Measurements from ENCODE around the gene MORN3.
"Not testable (repeated sequence)": the region's sequence is repeated elsewhere in the genome, so short reads cannot be mapped to it uniquely, and the experiment has no call there.

DNA sequence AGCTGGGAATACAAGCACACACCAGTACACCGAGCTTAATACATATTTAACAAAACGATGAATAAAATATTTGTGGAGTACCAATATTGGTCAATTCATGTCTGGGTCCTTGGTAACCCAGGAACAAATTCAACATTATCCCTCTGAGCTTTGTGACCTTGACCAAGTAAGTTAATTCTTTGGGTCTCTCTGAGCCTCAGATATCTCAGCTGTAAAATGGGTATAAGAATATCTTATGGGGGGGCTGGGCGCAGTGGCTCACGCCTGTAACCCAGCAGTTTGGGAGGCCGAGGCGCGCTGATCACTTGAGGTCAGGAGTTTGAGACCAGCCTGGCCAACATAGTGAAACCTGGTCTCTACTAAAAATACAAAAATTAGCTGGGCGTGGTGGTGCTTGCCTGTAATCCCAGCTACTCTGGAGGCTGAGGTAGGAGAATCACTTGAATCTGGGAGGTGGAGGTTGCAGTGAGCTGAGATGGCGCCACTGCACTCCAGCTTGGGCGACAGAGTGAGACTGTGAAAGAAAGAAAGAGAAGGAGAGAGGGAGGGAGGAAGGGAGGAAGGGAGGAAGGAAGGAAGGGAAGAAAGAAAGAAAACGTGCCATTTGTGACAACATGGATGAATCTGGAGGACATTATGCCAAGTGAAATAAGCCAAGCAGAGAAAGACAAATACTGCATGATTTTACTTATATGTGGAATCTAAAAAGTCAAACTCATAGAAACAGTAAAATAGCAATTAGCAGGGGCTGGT lies 7.9 kb downstream of the MORN3 start:
- TF ChIP-seq, protein P1, sequence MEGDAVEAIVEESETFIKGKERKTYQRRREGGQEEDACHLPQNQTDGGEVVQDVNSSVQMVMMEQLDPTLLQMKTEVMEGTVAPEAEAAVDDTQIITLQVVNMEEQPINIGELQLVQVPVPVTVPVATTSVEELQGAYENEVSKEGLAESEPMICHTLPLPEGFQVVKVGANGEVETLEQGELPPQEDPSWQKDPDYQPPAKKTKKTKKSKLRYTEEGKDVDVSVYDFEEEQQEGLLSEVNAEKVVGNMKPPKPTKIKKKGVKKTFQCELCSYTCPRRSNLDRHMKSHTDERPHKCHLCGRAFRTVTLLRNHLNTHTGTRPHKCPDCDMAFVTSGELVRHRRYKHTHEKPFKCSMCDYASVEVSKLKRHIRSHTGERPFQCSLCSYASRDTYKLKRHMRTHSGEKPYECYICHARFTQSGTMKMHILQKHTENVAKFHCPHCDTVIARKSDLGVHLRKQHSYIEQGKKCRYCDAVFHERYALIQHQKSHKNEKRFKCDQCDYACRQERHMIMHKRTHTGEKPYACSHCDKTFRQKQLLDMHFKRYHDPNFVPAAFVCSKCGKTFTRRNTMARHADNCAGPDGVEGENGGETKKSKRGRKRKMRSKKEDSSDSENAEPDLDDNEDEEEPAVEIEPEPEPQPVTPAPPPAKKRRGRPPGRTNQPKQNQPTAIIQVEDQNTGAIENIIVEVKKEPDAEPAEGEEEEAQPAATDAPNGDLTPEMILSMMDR (IDR thresholded peaks at IDR 0.05): not testable (repeated sequence)
- TF ChIP-seq POLR2A (IDR thresholded peaks at IDR 0.05): not testable (repeated sequence)

Measured in heart left ventricle (tissue), 13 donors.